NCI-H226 (cell line): Measurements from ENCODE around the gene TSTD1.
"Not testable (repeated sequence)": the region's sequence is repeated elsewhere in the genome, so short reads cannot be mapped to it uniquely, and the experiment has no call there.

Experiments
- DNase-seq: peaks from one replicate; pipeline ENCODE4 v3.0.0-alpha.2; 2015

TSTD1 gene

GRCh38 chr1:161006563-161006962, 32.2 kb downstream of the TSTD1 start:
- no peak for DNase-seq

DNA sequence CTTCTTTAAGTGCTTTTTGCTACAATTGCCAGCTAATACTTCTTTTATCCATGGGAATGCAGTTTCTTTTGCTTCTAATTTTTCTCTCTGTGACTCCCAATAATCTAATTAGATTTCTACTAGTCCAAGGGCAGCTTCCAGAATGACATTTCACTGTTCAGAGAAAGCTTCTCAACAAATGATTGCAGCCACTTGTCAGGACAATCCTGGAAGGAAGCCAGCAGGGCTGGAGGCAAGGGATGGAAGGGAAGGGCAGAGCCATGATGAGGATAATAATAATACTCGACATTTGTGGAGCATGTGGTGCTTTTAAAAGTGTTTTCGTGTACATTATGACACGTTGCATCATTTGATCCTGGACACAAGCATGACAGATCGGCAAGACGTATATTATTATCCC, 37.2 kb downstream of the TSTD1 start:
- DNase-seq = no peak

DNA sequence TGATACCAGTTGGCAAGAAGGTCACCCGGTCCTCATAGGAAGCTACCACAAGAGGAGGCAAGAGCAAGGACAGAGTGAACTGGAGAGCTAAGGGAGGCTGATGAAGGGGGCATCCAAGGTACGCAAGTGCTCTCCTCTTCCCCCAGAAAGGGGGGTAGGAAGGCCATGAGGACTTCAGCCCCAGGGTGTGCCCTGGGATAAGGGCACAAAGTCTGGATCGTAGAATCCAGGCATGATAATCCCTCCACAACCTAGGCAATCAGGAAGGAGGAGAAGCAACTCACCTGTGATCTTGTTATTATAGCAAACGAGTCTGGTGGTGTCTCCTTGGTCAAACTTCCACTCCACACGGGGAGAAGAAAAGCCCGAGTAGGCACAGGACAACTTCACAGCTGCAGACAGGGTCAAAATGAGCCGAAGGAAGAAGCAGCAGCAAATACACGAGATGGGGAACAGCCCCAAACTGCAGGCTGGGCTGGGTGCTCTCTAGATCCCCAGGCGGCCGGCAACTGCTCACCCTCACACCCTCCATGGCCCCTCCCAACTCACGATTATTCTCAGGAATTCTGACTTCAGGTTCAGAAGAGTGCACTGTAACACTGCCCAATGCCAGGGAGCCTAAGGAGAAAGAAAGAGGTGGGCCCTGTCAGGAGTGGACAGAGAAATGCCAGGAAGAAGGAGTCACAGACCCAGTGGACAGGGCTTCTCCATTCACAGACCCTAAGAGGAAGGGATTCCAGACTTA, 37.9 kb downstream of the TSTD1 start:
- DNase-seq = no peak

GRCh38 chr1:160999376-160999775, 39.4 kb downstream of the TSTD1 start:
- no peak for DNase-seq

DNA sequence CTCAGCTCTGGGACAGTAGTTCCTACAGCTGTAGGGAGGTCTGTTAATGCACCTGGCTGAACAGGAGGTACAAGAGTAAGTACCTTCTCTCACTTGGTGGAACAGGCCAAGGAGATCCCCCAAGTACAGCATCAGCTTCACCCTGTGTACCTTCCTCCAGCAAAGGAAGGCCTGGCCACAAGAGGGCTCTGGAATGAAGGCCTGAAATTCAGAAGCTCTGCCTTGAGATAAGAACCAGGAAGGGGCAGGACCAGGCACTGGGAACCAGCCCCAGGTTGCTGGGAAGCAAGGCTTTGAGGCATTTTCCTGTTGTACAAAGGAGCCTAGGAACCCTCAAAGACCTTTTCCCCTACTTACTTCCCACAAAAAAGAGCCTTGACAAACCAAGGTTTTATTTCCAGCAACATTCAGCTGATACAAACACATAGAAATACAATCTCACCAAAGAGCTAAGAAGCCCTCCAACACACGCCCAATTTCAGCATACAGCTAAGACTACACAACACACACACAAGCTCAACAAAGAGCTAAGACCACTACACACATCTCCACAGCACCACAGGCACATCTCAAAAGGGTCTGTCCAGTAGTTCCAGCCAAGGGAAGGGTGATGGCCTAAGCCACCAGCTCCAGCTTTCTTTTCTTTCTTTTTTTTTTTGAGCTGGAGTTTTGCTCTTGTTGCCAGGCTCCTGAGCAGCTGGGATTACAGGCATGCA, 41.3 kb downstream of the TSTD1 start:
- peak; percentile 80 for DNase-seq

GRCh38 chr1:160996178-160996577, 42.6 kb downstream of the TSTD1 start:
- DNase-seq = peak; percentile 65

- peak; percentile 50 for DNase-seq
Measured at GRCh38 chr1:160993544-160994193, 45.1 kb downstream of the TSTD1 start.

- not testable (repeated sequence) for DNase-seq
Measured at GRCh38 chr1:160992036-160992435, 46.7 kb downstream of the TSTD1 start.
